Parathyroid adenoma (tissue), 2 donors: ENCODE measurements around the gene CLCN2.

Experiments
- H2AFZ ChIP-seq: fragments of 300-600 bp; sonication (generic); one replicate; pipeline ENCODE4 v1.7.0; 2017; ENCODE audit warnings: antibody characterized with exemption, mild to moderate bottlenecking
- H3K27ac ChIP-seq: fragments of 300-600 bp; sonication (generic); one replicate; pipeline ENCODE4 v1.7.0; 2017
- H3K27me3 ChIP-seq: fragments of 300-600 bp; sonication (generic); one replicate; pipeline ENCODE4 v1.7.0; 2017; ENCODE audit warnings: low read length; ENCODE audit not compliant: control insufficient read depth, insufficient read depth
- H3K36me3 ChIP-seq: fragments of 300-600 bp; sonication (generic); one replicate; pipeline ENCODE4 v1.7.0; 2017; ENCODE audit warnings: low read length; ENCODE audit not compliant: control insufficient read depth, insufficient read depth
- H3K4me1 ChIP-seq: fragments of 300-600 bp; sonication (generic); one replicate; pipeline ENCODE4 v1.7.0; 2017; ENCODE audit warnings: control low read depth
- H3K4me2 ChIP-seq: fragments of 300-600 bp; sonication (generic); one replicate; pipeline ENCODE4 v1.7.0; 2017; ENCODE audit warnings: low read length
- H3K4me3 ChIP-seq: fragments of 300-600 bp; sonication (generic); one replicate; pipeline ENCODE4 v1.7.0; 2017; ENCODE audit warnings: low read depth, low read length
- H3K79me2 ChIP-seq: fragments of 300-600 bp; sonication (generic); one replicate; pipeline ENCODE4 v1.7.0; 2017; ENCODE audit warnings: control low read depth
- H3K9ac ChIP-seq: fragments of 300-600 bp; sonication (generic); one replicate; pipeline ENCODE4 v1.7.0; 2017; ENCODE audit warnings: mild to moderate bottlenecking
- H3K9me3 ChIP-seq: fragments of 300-600 bp; sonication (generic); one replicate; pipeline ENCODE4 v1.7.0; 2017; ENCODE audit warnings: low read length; ENCODE audit not compliant: control insufficient read depth
- TF ChIP-seq, protein P1 (sequence below): fragments of 300-600 bp; sonication (generic); IDR thresholded peaks from one replicate; pipeline ENCODE4 v1.7.0; 2017; ENCODE audit warnings: antibody characterized with exemption, mild to moderate bottlenecking
- donor health status: primary hyperparathyroidism.

The CLCN2 gene

DNA sequence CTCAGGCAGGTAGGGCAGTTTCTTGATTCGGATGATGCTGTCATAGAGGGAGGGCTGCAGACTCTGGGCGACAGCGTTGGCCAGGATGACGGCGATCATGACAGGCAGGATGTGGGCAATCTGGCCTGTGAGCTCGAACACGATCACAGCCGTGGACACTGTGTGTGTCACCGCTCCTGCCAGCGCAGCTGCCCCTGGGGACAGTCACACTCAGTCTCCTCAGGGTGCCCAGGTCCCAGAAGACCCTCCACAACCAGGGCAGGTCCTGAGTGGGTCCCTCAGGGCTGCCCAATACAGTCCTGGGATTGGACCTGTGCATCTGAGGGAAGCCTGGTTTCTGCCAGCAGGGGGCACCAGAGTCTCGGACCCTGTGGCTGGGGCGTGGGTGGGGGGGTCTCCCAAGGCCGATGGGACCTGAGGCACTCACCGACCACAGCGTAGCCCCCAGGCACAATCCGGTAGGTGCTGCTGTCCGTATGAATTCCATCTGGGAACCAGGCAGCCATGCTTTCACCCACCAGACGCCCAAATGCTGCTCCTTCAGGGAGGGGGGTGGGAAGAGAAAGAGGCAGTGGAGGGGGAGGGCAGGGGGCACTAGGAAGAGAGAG lies 7.2 kb downstream of the CLCN2 start:
- TF ChIP-seq, protein P1, sequence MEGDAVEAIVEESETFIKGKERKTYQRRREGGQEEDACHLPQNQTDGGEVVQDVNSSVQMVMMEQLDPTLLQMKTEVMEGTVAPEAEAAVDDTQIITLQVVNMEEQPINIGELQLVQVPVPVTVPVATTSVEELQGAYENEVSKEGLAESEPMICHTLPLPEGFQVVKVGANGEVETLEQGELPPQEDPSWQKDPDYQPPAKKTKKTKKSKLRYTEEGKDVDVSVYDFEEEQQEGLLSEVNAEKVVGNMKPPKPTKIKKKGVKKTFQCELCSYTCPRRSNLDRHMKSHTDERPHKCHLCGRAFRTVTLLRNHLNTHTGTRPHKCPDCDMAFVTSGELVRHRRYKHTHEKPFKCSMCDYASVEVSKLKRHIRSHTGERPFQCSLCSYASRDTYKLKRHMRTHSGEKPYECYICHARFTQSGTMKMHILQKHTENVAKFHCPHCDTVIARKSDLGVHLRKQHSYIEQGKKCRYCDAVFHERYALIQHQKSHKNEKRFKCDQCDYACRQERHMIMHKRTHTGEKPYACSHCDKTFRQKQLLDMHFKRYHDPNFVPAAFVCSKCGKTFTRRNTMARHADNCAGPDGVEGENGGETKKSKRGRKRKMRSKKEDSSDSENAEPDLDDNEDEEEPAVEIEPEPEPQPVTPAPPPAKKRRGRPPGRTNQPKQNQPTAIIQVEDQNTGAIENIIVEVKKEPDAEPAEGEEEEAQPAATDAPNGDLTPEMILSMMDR = peak; percentile 65
- Histone ChIP-seq H3K27me3 (no peaks in the 10 kb centered on the region), H2AFZ (no peak overlapping the region), H3K79me2 (no peaks in the 10 kb centered on the region), H3K4me1 (no peaks in the 10 kb centered on the region), H3K9ac (no peak overlapping the region), H3K9me3 (no peaks in the 10 kb centered on the region), H3K4me2 (no peak overlapping the region), H3K36me3 (no peaks in the 10 kb centered on the region), H3K27ac (no peak overlapping the region), H3K4me3 (no peak overlapping the region)

- Histone ChIP-seq H3K79me2 (no peaks in the 10 kb centered on the region), H3K9ac (no peak overlapping the region), H3K4me1 (no peaks in the 10 kb centered on the region), H3K9me3 (no peaks in the 10 kb centered on the region), H2AFZ (no peak overlapping the region), H3K4me3 (no peak overlapping the region), H3K27me3 (no peaks in the 10 kb centered on the region), H3K36me3 (no peaks in the 10 kb centered on the region), H3K4me2 (no peak overlapping the region), H3K27ac (no peak overlapping the region)
- TF ChIP-seq, protein P1 = no peak
Measured at GRCh38 chr3:184353546-184353941, 7.9 kb downstream of the CLCN2 start.

GRCh38 chr3:184352897-184353545 lies 8.4 kb downstream of the CLCN2 start:
- no peaks in the 10 kb centered on the region for H3K36me3 ChIP-seq
- TF ChIP-seq, protein P1 = no peak
- H3K79me2 ChIP-seq = no peaks in the 10 kb centered on the region
- no peak overlapping the region for H3K4me2 ChIP-seq
- no peaks in the 10 kb centered on the region for H3K27me3 ChIP-seq
- H2AFZ ChIP-seq = no peak overlapping the region
- no peak overlapping the region for H3K27ac ChIP-seq
- no peak overlapping the region for H3K9ac ChIP-seq
- peaks cover 4% of the 10 kb centered on the region for H3K4me1 ChIP-seq
- H3K9me3 ChIP-seq = no peaks in the 10 kb centered on the region
- H3K4me3 ChIP-seq = no peak overlapping the region

- H2AFZ ChIP-seq = no peak overlapping the region
- no peaks in the 10 kb centered on the region for H3K9me3 ChIP-seq
- no peaks in the 10 kb centered on the region for H3K79me2 ChIP-seq
- peaks cover 11% of the 10 kb centered on the region for H3K4me1 ChIP-seq
- no peak overlapping the region for H3K27ac ChIP-seq
- no peaks in the 10 kb centered on the region for H3K36me3 ChIP-seq
- H3K9ac ChIP-seq = no peak overlapping the region
- H3K27me3 ChIP-seq = no peaks in the 10 kb centered on the region
- no peak overlapping the region for H3K4me3 ChIP-seq
- TF ChIP-seq, protein P1 = no peak
- H3K4me2 ChIP-seq = no peak overlapping the region
Measured at GRCh38 chr3:184352149-184352785, 9.1 kb downstream of the CLCN2 start.
